SJSA1 (cell line): ENCODE data around the gene PDZD2. TPM values are rescaled to one million over a fixed set of nuclear protein-coding genes. Genes with fewer than 3 reads are reported as not detected.
"Not testable (repeated sequence)": the region's sequence is repeated elsewhere in the genome, so short reads cannot be mapped to it uniquely, and the experiment has no call there.

Experiments
- DNase-seq, 2 experiments: peaks; one replicate each; pipeline ENCODE4 v3.0.0-alpha.2; 2015 to 2020; ENCODE audit warnings: low spot score in 2 of 2, low read depth in 1 of 2
- H3K27ac ChIP-seq: fragments of 250-450 bp; sonication (Bioruptor Pico); 2 replicates; pipeline ENCODE4 v1.5.1; 2020; ENCODE audit warnings: mild to moderate bottlenecking, moderate library complexity
- H3K27me3 ChIP-seq: fragments of 250-450 bp; sonication (Bioruptor Pico); replicated peaks from 2 replicates; pipeline ENCODE4 v1.5.1; 2020; ENCODE audit warnings: mild to moderate bottlenecking, moderate library complexity
- H3K36me3 ChIP-seq: fragments of 250-450 bp; sonication (Bioruptor Pico); 2 replicates; pipeline ENCODE4 v1.5.1; 2020; ENCODE audit warnings: mild to moderate bottlenecking
- H3K4me1 ChIP-seq: fragments of 250-450 bp; sonication (Bioruptor Pico); replicated peaks from 2 replicates; pipeline ENCODE4 v1.6.1; 2021; ENCODE audit warnings: mild to moderate bottlenecking
- H3K4me3 ChIP-seq: fragments of 250-450 bp; sonication (Bioruptor Pico); 2 replicates; pipeline ENCODE4 v1.5.1; 2020; ENCODE audit warnings: mild to moderate bottlenecking
- H3K9me3 ChIP-seq: fragments of 250-450 bp; sonication (Bioruptor Pico); replicated peaks from 2 replicates; pipeline ENCODE4 v1.5.1; 2020; ENCODE audit warnings: mild to moderate bottlenecking
- total RNA-seq: library from RNA; depleted of rRNA; stranded (reverse); fragments of >200 nt; shearing (Covaris generic); gene quantifications from 2 replicates; pipeline ENCODE4 v1.2.3, GENCODE V29; 2014

PDZD2 gene
- total RNA-seq, 1 experiment from 2014 or later, result 0.16 TPM

DNA sequence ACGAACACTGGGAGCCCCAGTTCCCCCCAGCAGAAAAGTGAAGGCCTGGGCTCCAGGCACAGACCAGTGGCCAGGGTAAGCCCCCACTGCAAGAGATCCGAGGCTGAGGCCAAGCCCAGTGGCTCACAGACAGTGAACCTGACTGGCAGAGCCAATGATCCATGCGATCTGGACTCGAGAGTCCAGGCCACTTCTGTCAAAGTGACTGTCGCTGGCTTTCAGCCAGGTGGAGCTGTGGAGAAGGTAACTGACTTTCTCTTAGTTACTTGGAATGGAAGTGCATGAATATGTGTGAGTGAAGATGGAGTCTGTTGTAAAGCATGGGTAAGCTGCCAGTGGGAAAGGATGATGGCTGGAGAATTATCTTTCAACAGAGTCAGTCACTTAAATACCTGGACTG, 435.5 kb downstream of the PDZD2 start:
- Histone ChIP-seq H3K4me3 (no peak overlapping the region), H3K9me3 (no peaks in the 10 kb centered on the region), H3K4me1 (no peaks in the 10 kb centered on the region), H3K27me3 (no peaks in the 10 kb centered on the region), H3K36me3 (no peaks in the 10 kb centered on the region), H3K27ac (no peak overlapping the region)
- DNase-seq, result no peak

DNA sequence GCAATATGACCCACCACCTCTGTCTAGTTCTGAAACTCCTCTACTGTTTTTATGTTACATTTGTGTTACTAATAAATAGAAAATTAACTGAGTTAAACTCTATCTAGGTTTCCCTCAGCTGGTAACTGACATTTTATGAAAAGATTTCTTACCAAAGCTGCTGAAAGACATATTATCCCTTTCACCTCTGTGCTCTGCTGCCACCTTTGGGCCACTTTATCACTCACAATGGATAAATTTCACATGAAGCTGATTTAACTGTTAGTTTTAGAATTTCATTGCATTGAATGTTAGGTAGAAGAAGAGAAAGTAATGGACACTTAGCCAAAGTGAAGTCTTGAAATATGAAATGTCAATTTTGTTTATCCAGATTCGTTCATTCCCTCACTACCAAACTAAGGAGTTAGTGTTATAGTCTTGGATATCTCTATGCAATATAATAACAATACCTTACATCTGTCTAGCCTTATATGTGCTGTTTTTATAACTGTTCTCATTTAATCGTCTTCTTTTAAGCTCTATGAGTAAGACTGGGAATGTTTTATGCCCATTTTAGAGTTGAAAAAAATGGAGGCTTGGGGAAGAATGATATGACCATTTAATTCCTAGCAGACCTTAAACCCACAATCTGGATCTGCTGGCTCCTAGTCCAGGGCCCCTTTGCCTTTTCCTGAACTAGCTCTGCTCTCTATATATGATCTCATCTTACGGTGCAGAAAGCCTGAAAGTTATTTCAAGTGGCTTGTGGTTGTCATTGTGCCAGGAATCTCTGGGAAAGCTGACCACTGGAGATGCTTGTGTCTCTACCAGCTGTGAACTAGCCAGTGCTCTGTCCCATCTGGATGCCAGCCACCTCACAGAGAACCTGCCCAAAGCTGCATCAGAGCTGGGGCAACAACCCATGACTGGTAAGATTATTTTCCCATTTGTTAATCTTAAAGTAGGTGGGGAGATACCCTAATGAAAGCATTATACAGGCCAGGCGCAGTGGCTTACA, 438.1 kb downstream of the PDZD2 start:
- Histone ChIP-seq H3K36me3 (no peaks in the 10 kb centered on the region), H3K4me1 (no peaks in the 10 kb centered on the region), H3K9me3 (no peaks in the 10 kb centered on the region), H3K27ac (no peak overlapping the region), H3K4me3 (no peak overlapping the region), H3K27me3 (no peaks in the 10 kb centered on the region)
- peak in 1 of 2 experiments; percentile 20 for DNase-seq

DNA sequence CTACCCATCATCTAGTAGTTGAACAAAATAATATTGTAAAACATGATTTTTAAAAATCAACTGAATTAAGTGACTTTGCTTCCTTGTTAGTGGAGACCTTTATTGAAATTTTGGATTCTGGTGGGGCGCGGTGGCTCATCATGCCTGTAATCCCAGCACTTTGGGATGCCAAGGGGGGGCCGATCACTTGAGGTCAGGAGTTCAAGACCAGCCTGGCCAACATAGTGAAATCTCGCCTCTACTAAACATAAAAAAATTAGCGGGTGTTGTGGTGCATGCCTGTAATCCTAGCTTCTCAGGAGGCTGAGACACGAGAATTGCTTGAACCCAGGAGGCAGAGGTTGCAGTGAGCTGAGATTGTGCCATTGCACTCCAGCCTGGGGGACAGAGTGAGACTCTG, 439.9 kb downstream of the PDZD2 start:
- not testable (repeated sequence) for H3K27me3 ChIP-seq, H3K4me1 ChIP-seq

DNA sequence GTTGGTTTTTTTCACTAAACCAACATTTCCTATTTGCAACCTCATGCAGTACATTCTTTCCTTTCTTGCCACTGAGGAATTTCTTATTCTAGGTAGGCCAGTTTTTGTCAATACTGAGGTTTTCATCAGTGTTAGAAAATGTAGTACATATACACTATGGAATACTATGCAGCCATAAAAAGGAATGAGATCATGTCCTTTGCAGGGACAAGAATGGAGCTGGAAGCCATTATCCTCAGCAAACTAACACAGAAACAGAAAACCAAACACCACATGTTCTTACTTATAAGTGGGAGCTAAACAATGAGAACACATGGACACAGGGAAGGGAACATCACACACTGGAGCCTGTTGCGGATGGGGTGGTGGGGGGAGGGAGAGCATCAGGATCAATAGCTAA, 441.6 kb downstream of the PDZD2 start:
- H3K4me3 ChIP-seq, H3K9me3 ChIP-seq, H3K36me3 ChIP-seq, H3K27ac ChIP-seq, DNase-seq, H3K27me3 ChIP-seq, H3K4me1 ChIP-seq: not testable (repeated sequence)

More for the DNA sequence above, 439.9 kb downstream of the PDZD2 start:
- H3K36me3 ChIP-seq, DNase-seq, H3K9me3 ChIP-seq, H3K27ac ChIP-seq, H3K4me3 ChIP-seq: not testable (repeated sequence)

DNA sequence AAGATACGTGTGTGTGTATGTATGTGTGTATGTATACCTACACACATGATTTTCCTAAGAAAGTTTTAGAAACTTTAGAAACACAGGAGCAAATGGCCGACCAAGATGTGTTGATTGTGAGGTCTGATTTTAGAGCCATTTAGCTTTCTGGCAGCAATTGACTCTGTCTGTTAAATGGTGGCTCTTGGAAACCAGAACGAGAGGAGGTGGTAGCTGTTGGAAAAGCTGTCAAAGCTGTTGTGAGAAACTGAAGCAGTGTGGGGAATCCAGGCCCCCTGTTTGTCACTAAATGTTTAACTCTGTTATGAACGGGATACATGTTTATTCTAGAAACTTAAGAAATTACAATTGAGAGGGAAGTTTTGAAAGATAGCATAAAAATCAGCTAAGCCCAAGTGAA, 443.8 kb downstream of the PDZD2 start:
- H3K27me3 ChIP-seq, result no peaks in the 10 kb centered on the region
- no peak overlapping the region for H3K27ac ChIP-seq
- no peaks in the 10 kb centered on the region for H3K36me3 ChIP-seq
- no peak for DNase-seq
- no peak overlapping the region for H3K4me3 ChIP-seq
- H3K9me3 ChIP-seq, result no peaks in the 10 kb centered on the region
- H3K4me1 ChIP-seq, result no peaks in the 10 kb centered on the region

DNA sequence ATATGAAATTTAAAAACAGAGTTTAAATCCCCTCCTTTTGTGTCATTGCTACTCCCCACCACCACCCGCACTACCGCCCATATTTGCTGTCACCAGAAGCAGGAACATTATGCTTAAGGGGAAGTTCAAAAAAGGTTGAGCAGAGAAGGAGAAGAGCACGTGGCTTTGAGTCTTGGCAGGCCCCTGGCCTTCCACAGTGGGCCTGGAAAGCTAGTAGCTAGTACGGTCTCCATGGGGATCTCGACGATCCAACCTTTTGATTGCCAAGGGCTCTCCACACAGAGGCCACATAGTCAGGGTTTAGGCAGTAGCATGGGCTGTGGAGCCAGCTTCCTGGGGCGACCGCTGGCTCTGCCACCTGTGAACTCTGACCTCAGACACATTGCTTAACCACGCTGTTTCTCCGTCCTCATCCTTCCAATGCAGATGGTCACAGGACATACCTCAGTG, 445.1 kb downstream of the PDZD2 start:
- Histone ChIP-seq H3K9me3 (no peaks in the 10 kb centered on the region), H3K27me3 (no peaks in the 10 kb centered on the region), H3K27ac (no peak overlapping the region), H3K36me3 (no peaks in the 10 kb centered on the region), H3K4me1 (no peaks in the 10 kb centered on the region), H3K4me3 (no peak overlapping the region)
- no peak for DNase-seq

DNA sequence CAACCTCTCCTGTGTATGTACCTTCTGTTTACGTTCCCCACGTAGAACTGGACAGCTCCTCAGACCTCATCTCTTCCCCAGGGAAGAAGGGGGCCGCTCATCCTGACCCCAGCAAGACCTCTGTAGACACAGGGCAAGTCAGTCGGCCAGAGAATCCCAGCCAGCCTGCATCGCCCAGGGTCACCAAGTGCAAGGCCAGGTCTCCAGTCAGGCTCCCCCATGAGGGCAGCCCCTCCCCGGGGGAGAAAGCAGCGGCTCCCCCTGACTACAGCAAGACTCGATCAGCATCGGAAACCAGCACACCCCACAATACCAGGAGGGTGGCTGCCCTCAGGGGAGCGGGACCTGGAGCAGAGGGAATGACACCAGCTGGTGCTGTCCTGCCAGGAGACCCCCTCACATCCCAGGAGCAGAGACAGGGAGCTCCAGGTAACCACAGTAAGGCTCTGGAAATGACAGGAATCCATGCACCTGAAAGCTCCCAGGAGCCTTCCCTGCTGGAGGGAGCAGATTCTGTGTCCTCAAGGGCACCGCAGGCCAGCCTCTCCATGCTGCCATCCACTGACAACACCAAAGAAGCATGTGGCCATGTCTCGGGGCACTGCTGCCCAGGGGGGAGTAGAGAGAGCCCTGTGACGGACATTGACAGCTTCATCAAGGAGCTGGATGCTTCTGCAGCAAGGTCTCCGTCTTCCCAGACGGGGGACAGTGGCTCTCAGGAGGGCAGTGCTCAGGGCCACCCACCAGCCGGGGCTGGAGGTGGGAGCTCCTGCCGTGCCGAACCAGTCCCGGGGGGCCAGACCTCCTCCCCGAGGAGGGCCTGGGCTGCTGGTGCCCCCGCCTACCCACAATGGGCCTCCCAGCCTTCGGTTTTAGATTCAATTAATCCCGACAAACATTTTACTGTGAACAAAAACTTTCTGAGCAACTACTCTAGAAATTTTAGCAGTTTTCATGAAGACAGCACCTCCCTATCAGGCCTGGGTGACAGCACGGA, 448.5 kb downstream of the PDZD2 start:
- H3K4me3 ChIP-seq, result no peak overlapping the region
- H3K36me3 ChIP-seq, result no peaks in the 10 kb centered on the region
- no peaks in the 10 kb centered on the region for H3K9me3 ChIP-seq
- no peak for DNase-seq
- H3K4me1 ChIP-seq, result no peaks in the 10 kb centered on the region
- no peaks in the 10 kb centered on the region for H3K27me3 ChIP-seq
- H3K27ac ChIP-seq, result no peak overlapping the region

DNA sequence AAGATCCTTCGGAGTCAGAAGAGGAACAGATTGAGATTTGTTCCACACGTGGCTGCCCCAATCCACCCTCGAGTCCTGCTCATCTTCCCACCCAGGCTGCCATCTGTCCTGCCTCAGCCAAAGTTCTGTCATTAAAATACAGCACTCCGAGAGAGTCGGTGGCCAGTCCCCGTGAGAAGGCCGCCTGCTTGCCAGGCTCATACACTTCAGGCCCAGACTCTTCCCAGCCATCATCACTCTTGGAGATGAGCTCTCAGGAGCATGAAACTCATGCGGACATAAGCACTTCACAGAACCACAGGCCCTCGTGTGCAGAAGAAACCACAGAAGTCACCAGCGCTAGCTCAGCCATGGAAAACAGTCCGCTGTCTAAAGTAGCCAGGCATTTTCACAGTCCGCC, 449.3 kb downstream of the PDZD2 start:
- no peak for DNase-seq
- Histone ChIP-seq H3K27ac (no peak overlapping the region), H3K9me3 (no peaks in the 10 kb centered on the region), H3K4me1 (no peaks in the 10 kb centered on the region), H3K27me3 (no peaks in the 10 kb centered on the region), H3K36me3 (no peaks in the 10 kb centered on the region), H3K4me3 (no peak overlapping the region)

DNA sequence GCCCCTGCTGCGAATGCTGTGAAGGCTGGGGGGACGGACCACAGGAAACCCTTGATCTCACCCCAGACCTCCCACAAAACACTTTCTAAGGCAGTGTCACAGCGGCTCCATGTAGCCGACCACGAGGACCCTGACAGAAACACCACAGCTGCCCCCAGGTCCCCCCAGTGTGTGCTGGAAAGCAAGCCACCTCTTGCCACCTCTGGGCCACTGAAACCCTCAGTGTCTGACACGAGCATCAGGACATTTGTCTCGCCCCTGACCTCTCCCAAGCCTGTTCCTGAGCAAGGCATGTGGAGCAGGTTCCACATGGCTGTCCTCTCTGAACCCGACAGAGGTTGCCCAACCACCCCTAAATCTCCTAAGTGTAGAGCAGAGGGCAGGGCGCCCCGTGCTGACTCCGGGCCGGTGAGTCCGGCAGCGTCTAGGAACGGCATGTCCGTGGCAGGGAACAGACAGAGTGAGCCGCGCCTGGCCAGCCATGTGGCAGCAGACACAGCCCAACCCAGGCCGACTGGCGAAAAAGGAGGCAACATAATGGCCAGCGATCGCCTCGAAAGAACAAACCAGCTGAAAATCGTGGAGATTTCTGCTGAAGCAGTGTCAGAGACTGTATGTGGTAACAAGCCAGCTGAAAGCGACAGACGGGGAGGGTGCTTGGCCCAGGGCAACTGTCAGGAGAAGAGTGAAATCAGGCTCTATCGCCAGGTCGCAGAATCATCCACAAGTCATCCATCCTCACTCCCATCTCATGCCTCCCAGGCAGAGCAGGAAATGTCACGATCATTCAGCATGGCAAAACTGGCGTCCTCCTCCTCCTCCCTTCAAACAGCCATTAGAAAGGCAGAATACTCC, 450.4 kb downstream of the PDZD2 start:
- Histone ChIP-seq H3K4me1 (no peaks in the 10 kb centered on the region), H3K9me3 (no peaks in the 10 kb centered on the region), H3K27ac (no peak overlapping the region), H3K36me3 (no peaks in the 10 kb centered on the region), H3K27me3 (no peaks in the 10 kb centered on the region), H3K4me3 (no peak overlapping the region)
- DNase-seq, result no peak

DNA sequence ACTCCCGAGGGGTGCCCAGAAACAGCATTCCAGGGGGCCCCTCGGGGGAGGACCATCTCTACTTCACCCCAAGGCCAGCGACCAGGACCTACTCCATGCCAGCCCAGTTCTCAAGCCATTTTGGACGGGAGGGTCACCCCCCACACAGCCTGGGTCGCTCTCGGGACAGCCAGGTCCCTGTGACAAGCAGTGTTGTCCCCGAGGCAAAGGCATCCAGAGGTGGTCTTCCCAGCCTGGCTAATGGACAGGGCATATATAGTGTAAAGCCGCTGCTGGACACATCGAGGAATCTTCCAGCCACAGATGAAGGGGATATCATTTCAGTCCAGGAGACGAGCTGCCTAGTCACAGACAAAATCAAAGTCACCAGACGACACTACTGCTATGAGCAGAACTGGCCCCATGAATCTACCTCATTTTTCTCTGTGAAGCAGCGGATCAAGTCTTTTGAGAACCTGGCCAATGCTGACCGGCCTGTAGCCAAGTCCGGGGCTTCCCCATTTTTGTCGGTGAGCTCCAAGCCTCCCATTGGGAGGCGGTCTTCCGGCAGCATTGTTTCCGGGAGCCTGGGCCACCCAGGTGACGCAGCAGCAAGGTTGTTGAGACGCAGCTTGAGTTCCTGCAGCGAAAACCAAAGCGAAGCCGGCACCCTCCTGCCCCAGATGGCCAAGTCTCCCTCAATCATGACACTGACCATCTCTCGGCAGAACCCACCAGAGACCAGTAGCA, 451.3 kb downstream of the PDZD2 start:
- no peak for DNase-seq
- no peaks in the 10 kb centered on the region for H3K36me3 ChIP-seq
- H3K27me3 ChIP-seq, result no peaks in the 10 kb centered on the region
- no peak overlapping the region for H3K27ac ChIP-seq
- H3K9me3 ChIP-seq, result no peaks in the 10 kb centered on the region
- no peaks in the 10 kb centered on the region for H3K4me1 ChIP-seq
- no peak overlapping the region for H3K4me3 ChIP-seq

DNA sequence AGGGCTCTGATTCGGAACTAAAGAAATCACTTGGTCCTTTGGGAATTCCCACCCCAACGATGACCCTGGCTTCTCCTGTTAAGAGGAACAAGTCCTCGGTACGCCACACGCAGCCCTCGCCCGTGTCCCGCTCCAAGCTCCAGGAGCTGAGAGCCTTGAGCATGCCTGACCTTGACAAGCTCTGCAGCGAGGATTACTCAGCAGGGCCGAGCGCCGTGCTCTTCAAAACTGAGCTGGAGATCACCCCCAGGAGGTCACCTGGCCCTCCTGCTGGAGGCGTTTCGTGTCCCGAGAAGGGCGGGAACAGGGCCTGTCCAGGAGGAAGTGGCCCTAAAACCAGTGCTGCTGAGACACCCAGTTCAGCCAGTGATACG, 451.8 kb downstream of the PDZD2 start:
- Histone ChIP-seq H3K4me3 (no peak overlapping the region), H3K27me3 (no peaks in the 10 kb centered on the region), H3K27ac (no peak overlapping the region), H3K9me3 (no peaks in the 10 kb centered on the region), H3K4me1 (no peaks in the 10 kb centered on the region), H3K36me3 (no peaks in the 10 kb centered on the region)
- DNase-seq, result no peak

DNA sequence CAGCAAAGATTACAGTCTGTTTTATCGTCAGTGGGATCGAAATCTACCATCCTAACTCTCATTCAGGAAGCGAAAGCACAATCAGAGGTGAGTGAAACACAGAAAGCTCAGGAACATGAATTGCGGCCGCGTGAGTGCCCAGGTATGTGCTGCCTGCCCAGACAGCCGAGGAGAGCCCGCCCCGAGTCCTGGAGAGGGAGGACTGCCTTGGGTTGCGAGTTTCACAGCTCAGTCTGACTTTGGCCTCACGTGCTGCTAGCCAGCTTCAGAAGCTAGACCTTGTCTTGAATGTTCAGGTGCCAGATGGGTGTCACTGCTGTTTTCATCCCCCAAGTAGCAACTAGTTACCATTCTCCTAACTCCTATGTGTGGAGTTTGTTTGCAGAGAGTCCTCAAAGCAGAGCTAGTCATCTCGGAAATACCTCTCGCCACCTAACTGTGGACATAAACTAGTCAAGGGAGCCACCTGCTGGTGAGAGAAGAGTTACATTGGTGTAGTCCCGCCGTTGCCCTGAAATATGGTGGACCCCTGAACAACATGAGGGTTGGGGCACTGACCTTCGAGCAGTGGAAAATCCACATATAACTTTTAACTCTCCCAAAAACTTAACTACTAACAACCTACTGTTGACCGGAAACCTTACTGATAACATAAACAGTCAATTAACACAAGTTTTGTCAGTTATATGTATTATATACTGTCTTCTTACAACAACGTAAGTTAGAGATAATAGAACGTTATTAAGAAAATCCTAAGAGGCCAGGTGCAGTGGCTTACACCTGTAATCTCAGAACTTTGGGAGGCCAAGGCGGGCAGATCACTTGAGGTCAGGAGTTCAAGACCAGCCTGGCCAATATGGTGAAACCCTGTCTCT, 454.2 kb downstream of the PDZD2 start:
- H3K36me3 ChIP-seq, result no peaks in the 10 kb centered on the region
- H3K4me1 ChIP-seq, result no peaks in the 10 kb centered on the region
- no peak overlapping the region for H3K4me3 ChIP-seq
- DNase-seq, result peak; percentile 23 to 48
- H3K27ac ChIP-seq, result no peak overlapping the region
- no peaks in the 10 kb centered on the region for H3K9me3 ChIP-seq
- H3K27me3 ChIP-seq, result no peaks in the 10 kb centered on the region
